Left lung (tissue), 10 donors: ENCODE data around the gene POC1A. TPM values are rescaled to one million over a fixed set of nuclear protein-coding genes. Genes with fewer than 3 reads are reported as not detected.

Source experiments
- ATAC-seq: fragments of 200-7000 bp; cut with Tn5 transposase; one replicate; pipeline ENCODE4 v1.9.1; 2020; ENCODE audit warnings: moderate library complexity
- DNase-seq, 4 donors: peaks; one replicate each; pipeline ENCODE4 v3.0.0-alpha.2; 2013 to 2020
- H3K27ac ChIP-seq, 2 donors: fragments of 200-600 bp; sonication (generic) in 1 of 2; one replicate each; pipeline versions ENCODE4 v1.5.0 to v1.8.0; 2020 to 2021
- H3K27me3 ChIP-seq, 2 donors: fragments of 200-600 bp; sonication (generic) in 1 of 2; one replicate each; pipeline versions ENCODE4 v1.5.0 to v1.8.0; 2020 to 2021
- H3K36me3 ChIP-seq, 2 donors: fragments of 200-600 bp; sonication (generic) in 1 of 2; one replicate each; pipeline versions ENCODE4 v1.5.0 to v1.8.0; 2020 to 2021
- H3K4me1 ChIP-seq, 2 donors: fragments of 200-600 bp; one replicate each; pipeline ENCODE4 v1.8.0; 2021
- H3K4me3 ChIP-seq, 2 donors: fragments of 200-600 bp; sonication (generic) in 1 of 2; one replicate each; pipeline versions ENCODE4 v1.5.0 to v1.8.0; 2020 to 2021; ENCODE audit warnings: mild to moderate bottlenecking in 1 of 2
- H3K9me3 ChIP-seq, 2 donors: fragments of 200-600 bp; sonication (generic) in 1 of 2; one replicate each; pipeline versions ENCODE4 v1.5.0 to v1.8.0; 2020 to 2021
- intact Hi-C, 2 donors: fragments of 100-400 bp; cut with DNase I; formaldehyde crosslinking; loops; one replicate each; pipeline versions ENCODE4 v1.11.2 to v1.14.2; 2022
- polyA plus RNA-seq, 6 donors: library from polyadenylated mRNA; unstranded; fragments of 120-200 nt; gene quantifications; one replicate each; pipeline ENCODE4 v1.2.1, GENCODE V29; 2013; ENCODE audit not compliant: insufficient read length in 6 of 6
- total RNA-seq, 2 donors: library from RNA; stranded (reverse); fragmentation: NEBNext Ultra II Directional; extraction: Animal tissue kit (Norgen Biotek cat#: 25700); gene quantifications; one replicate each; pipeline ENCODE4 v1.2.1, GENCODE V29; 2021
- TF ChIP-seq, protein P1 (sequence below), 2 donors: fragments of 200-600 bp; sonication (generic) in 1 of 2; IDR thresholded peaks; one replicate each; pipeline versions ENCODE4 v1.5.0 to v1.8.0; 2021; ENCODE audit warnings: antibody characterized with exemption in 2 of 2
- donor health status: DM: no; HTN: yes; CAD: no.
- donor health status: DM: no; HTN: no; CAD: no.

POC1A gene
- total and polyA plus RNA-seq, 8 donors = 5.3 to 16.5 (median 8.3) TPM

GRCh38 chr3:52198643-52199608, 44.7 kb upstream of the POC1A start:
- intact Hi-C loops = no loop called here

GRCh38 chr3:52197842-52198625, 43.8 kb upstream of the POC1A start, which contains the start of gene ALAS1:
ALAS1 (plus strand) TSS chr3:52198160; CDS start chr3:52199242, 1,082 bp downstream.
- no peaks in the 10 kb centered on the region for H3K9me3 ChIP-seq
- intact Hi-C loops = no loop called here
- TF ChIP-seq, protein P1, sequence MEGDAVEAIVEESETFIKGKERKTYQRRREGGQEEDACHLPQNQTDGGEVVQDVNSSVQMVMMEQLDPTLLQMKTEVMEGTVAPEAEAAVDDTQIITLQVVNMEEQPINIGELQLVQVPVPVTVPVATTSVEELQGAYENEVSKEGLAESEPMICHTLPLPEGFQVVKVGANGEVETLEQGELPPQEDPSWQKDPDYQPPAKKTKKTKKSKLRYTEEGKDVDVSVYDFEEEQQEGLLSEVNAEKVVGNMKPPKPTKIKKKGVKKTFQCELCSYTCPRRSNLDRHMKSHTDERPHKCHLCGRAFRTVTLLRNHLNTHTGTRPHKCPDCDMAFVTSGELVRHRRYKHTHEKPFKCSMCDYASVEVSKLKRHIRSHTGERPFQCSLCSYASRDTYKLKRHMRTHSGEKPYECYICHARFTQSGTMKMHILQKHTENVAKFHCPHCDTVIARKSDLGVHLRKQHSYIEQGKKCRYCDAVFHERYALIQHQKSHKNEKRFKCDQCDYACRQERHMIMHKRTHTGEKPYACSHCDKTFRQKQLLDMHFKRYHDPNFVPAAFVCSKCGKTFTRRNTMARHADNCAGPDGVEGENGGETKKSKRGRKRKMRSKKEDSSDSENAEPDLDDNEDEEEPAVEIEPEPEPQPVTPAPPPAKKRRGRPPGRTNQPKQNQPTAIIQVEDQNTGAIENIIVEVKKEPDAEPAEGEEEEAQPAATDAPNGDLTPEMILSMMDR (IDR thresholded peaks at IDR 0.05) = peak in 1 of 2 donors; percentile 47
- H3K27me3 ChIP-seq = no peaks in the 10 kb centered on the region
- peak; percentile 92 to 98 (median 96) for DNase-seq
- peak within 1 kb of the TSS; percentile 86 to 87 for H3K27ac ChIP-seq
- peaks cover 0 to 23% of the 10 kb centered on the region in 2 donors for H3K36me3 ChIP-seq
- peak within 1 kb of the TSS; percentile 66 to 97 for H3K4me3 ChIP-seq
- peak; percentile 79 for ATAC-seq
- H3K4me1 ChIP-seq = peaks cover 62 to 84% of the 10 kb centered on the region in 2 donors

More at GRCh38 chr3:52198643-52199608, 44.7 kb upstream of the POC1A start:
- no peak for ATAC-seq
- H3K9me3 ChIP-seq = no peaks in the 10 kb centered on the region
- peak overlapping the region; percentile 66 to 97 for H3K4me3 ChIP-seq
- peak overlapping the region; percentile 86 to 87 for H3K27ac ChIP-seq
- peaks cover 62 to 93% of the 10 kb centered on the region in 2 donors for H3K4me1 ChIP-seq
- peaks cover 0 to 32% of the 10 kb centered on the region in 2 donors for H3K36me3 ChIP-seq
- no peaks in the 10 kb centered on the region for H3K27me3 ChIP-seq
- DNase-seq = peak in 1 of 4 donors; percentile 26
- TF ChIP-seq, protein P1 (IDR thresholded peaks at IDR 0.05) = no peak

DNA sequence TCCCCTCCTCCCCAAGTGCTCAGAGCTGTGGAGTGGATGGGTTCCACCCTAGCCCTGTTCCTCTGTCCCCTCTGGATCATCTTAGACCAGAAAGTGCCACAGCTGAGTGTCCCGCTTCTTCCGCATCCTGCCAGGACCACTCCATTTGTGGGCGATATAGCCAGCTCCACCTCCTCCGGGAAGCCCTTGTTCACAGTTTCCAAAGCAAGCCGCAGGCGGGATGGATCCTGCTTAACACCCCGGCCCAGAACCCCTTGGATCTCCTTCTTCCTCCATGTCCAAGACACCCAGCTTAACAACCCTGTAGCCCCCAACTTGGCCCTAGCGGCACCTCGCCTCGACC, 43.2 kb upstream of the POC1A start:
- H3K27me3 ChIP-seq = no peaks in the 10 kb centered on the region
- H3K36me3 ChIP-seq = peaks cover 0 to 17% of the 10 kb centered on the region in 2 donors
- peaks cover 59 to 79% of the 10 kb centered on the region in 2 donors for H3K4me1 ChIP-seq
- DNase-seq (no peak), ATAC-seq (no peak)
- peak overlapping the region; percentile 66 to 97 for H3K4me3 ChIP-seq
- TF ChIP-seq, protein P1 (IDR thresholded peaks at IDR 0.05) = no peak
- H3K9me3 ChIP-seq = no peaks in the 10 kb centered on the region
- intact Hi-C loops = no loop called here
- peak overlapping the region; percentile 86 to 87 for H3K27ac ChIP-seq

DNA sequence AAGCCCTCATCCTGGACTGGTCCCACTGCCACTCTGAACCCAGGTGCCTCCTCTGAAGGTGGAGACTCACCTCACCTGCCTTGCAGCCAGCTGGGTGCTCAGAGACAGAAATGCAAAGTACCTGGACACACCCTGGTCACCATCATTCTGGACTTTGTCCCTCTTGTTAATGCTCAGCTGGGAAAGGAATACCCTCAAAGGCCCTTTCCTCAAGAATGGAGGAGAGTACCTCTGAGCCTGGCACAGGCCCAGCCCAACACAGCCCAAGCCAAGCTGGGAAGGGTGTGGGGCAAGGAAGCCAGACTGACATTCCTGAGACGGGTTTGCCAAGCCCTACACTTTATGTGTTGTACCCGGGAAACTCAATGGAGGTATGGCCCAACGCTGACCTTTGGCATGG, 42.8 kb upstream of the POC1A start:
- ATAC-seq (peak; percentile 43), DNase-seq (peak in 2 of 4 donors; percentile 70 to 85)
- no peak overlapping the region for H3K4me3 ChIP-seq
- intact Hi-C loops = no loop called here
- H3K27ac ChIP-seq = peak overlapping the region; percentile 86 to 87
- peaks cover 55 to 74% of the 10 kb centered on the region in 2 donors for H3K4me1 ChIP-seq
- H3K36me3 ChIP-seq = peaks cover 0 to 14% of the 10 kb centered on the region in 2 donors
- no peaks in the 10 kb centered on the region for H3K9me3 ChIP-seq
- no peaks in the 10 kb centered on the region for H3K27me3 ChIP-seq
- TF ChIP-seq, protein P1 (IDR thresholded peaks at IDR 0.05) = no peak
